ENCODE data around the gene XYLT1.

XYLT1 gene

DNA sequence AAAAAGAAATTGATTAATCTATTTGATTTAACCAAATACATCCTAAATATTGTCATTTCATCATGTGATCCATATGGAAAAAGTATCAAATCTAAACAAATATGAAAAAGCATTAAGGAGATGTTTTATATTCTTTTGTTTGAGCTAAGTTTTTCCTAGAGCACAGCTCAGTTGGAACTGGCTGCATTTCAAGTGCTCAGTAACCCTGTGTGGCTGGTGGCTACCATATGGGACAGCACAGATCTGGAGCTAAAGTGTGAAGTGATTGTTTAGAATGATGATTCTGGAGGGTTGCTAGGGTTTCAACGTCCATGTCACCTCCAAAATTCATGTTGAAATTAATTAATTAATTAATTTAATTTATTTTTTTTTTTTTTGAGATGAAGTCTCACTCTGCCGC is 137.5 kb downstream of the XYLT1 start:
- no peak for DNase-seq (ENCODE audit: low read depth in 2 of 2)

DNA sequence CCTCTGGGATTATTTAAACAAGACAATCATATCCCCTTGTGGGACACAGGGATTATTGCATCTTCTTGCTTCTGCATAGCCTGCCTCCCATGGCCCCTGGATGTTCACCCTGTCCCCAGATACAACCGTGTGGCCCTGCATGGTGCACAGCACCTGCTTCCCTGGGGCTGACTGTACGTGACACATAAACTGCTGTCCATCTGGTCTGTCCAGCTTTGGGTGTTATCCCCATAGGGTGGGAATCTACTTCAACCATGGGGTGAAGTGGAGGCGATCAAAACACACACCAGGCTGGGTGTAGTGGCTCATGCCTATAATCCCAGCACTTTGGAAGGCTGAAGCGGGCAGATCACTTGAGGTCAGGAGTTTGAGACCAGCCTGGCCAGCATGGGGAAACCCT is 138.8 kb downstream of the XYLT1 start:
- no peak for DNase-seq (ENCODE audit: low read depth in 2 of 2)

DNA sequence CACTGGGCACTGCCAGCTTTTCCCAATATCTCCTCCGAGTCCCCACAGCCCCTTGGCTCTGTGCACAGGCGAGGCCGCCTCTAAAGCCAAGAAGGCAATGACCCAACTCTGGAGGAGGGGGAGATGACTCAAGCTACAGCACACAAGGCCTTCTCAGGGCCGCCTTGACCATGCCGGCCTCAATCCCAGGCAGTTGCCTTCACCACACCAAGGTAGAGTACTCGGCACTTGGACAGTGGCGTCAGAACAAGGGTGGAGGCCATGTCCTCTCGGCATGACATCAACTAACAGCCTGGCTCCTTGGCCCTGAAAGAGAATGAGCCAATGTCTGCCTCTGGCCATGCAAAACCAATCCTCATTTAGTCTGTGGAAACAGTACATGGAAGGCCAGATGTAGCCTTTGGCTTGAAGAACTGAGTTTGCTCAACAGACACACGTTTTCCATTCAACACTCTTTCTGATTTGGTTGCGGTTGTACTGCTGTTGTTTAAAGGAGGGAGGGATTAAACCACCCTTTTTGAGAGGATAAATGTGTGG is 139.6 kb downstream of the XYLT1 start:
- DNase-seq (ENCODE audit: low read depth in 2 of 2) = no peak

DNA sequence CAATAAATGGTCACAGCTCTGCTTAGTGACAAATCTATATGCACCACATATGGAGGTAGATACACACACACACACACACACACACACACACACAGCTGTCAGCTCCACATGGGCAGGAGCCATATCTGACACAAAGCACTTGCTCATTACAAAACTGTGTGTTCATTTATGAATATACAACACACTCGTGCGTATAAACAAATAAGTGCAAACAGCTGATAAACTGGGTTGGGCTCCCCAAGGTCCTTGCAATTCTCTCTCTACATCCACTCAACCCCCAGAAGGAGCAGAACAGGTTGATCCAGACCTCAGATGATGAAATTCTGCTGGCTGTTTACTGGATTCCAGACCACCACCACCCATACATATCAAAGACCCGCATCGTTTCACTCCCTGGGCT is 140.7 kb downstream of the XYLT1 start:
- no peak for DNase-seq (ENCODE audit: low read depth in 2 of 2)

DNA sequence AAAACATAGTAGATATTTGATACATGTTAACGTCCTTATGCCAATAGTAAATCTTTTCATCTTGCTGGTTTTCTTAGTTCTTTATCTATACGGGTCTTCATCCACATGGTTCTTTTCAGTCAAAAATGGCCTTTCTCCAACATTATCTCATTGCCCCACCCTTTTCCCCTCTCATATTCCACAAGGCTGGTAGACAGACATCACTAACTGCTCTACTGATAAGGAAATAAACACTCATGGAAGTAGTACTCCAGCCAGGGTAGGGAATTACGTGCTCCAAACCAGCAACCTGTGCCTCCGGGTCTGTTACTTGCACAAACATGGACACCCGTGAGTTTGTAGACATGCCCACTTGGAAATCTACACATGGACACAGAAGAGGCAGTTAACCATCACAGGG is 141.4 kb downstream of the XYLT1 start:
- no peak for DNase-seq (ENCODE audit: low read depth in 2 of 2)

DNA sequence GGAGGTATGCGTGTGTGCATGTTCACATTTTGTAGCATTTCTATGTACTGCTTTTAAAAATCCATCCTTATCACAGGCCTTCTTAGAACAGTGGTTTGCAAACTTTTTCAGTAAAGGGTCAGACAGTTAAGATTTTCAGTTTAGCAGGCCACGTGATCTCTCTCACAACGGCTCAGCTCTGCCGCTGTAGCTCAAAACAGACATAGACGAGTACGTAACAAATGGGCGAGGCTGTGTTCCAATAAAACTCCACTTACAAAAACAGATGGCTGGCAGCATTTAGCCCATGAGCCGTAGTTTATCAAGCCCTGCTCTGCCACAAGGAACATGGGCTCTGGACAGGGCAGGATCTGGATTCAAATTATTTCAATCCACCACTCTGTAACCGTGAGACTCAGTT is 141.8 kb downstream of the XYLT1 start:
- DNase-seq (ENCODE audit: low read depth in 2 of 2) = no peak

DNA sequence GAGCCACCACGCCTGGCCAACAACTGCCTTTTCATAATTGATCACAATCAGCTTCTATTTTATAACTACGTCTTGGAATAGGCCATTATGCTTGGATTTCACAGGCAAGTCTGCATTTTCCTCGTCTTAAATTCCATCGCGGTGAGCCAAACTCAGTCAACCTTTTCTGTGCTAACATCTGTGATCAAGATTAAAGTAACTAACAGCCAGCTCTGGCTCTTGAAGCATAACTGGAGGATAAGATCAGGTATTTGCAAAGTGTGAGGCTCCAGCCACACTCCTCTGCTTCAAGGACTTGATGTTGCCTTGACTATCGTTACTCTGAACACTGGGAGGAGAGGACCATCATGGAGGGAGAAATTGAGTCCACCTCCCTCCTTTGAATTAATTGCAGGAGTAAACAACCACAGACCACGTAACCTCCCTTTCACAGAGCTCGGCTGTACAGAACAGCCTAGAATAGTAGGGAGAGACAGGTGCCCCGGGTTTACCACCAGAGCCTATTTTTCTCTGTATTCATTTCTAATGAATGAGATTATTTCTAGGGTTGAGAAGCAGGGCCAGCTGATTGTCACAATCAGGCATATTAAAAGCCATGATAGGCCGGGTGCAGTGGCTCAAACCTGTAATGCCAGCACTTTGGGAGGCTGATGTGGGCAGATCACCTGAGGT is 143.0 kb downstream of the XYLT1 start:
- no peak for DNase-seq (ENCODE audit: low read depth in 2 of 2)

DNA sequence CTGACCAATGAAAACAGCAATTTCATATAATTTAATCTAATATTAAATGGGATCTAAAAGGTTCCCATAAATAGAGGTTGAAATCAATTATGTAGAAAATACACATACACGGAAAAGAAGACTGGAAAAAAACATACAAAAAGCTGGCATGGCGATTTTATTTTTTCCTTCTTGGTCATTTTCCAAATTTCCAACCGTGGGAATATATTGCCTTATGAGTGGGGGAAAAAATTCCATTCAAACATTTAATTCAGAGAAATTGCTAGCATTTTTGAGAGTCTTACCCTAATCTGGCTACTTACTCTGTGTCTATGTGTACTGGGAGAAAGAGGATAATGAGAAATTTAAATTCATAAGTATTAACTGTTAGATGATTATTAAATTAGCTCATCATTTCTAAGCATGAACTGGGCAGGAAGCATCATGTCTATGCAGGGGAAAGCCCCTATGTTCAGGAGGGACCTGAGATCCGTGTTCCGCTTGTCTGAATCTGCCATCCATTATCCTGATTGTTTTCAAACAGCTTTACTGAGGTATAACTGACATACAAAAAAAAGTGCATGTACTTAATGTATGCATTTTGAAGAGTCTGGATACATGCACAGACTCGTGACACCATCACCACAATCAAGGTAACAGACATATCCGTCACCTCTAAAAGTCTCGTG is 145.2 kb downstream of the XYLT1 start:
- no peak for DNase-seq (ENCODE audit: low read depth in 2 of 2)

DNA sequence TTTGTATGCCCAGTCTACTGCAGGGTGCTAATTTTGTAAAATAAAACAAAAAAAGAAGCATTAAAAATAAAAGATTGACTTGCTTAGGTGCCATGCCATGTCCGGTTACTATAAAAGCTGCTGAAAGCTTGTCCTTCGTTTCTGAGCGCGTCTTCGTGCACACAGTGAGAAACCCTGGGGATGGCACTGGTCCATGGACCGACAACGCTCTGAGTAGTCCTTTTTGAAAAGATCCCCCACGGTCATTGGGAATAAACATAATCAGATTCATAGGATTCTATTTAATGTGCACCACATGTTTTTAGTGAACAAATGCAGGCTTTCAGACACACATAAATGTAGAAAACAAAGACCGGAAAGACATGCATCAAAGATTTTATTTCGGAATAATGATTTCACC is 146.3 kb downstream of the XYLT1 start:
- no peak for DNase-seq (ENCODE audit: low read depth in 2 of 2)

DNA sequence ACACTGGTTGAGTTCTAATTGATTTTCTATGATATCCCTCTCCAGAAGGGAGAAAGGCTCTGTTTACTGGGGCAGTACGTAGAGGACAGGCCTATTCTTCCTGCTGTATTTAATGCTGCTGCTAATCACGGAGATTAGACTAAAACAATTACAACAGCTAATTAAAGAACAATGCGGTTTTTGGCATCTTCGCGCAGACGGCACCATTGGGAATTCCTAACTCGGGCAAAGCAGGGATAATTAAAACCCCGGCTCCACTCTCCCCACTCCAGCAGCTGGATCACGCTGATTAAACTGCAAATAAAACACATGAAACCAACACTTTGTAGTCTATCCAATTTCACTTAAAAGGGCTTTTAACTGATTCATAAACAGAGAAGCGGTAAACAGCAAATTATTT is 147.6 kb downstream of the XYLT1 start:
- DNase-seq (ENCODE audit: low read depth in 2 of 2) = no peak

DNA sequence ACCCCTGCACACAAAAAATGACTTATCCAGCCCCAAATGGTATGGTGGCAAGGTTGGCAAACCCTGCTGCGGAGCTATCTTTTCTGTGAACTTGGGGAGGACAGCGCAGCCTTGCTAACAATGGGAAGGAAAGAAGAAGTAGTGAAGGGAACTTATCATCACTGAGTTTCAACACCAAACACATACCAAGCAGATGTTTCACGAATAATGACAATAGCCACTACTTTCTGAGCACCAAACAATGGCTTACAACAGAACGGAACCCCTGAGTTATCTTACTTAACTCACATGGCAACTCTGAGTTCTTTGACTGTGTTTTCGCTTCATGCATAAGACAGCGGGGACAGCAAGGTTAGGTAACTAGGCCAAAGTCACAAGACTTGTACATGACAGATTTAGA is 148.9 kb downstream of the XYLT1 start:
- no peak for DNase-seq (ENCODE audit: low read depth in 2 of 2)

DNA sequence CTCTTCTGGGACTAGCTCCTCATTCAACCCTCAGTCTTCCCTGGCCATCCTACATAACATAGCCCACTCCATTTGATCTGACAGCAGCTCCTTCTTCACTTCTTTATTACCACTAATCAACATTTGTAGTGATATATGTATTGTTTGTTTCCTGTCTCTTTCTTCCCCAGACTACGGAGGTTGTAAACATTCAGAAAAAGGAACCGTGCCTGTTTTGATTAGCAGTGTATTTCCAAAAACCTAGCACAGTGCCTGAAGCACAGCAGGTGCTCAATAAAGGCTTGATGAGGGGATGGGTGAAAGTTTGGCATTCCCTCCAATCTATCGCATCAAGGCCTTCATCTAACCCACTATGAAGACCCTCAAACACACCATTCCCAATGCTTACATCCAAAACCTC is 150.8 kb downstream of the XYLT1 start:
- no peak for DNase-seq (ENCODE audit: low read depth in 2 of 2)

DNA sequence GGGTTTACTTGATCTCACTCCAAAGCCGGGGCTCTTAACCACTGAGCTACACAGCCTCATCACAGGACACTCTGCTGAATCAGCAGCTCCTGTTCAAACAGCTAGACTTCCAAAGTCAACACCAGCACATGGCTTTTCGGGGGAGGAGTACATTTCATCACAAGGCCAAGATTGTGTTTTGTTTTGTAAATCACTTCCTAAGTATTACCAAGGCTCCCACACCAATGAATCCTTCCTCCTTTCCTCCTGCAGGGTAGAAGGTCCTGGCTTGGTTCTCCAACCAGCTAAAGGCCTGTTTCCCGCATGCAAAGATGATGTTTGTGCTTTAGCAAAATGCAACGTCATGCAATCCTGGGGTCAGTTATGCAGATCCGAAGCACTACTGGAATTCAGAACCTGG is 152.5 kb downstream of the XYLT1 start:
- DNase-seq (ENCODE audit: low read depth in 2 of 2) = no peak

DNA sequence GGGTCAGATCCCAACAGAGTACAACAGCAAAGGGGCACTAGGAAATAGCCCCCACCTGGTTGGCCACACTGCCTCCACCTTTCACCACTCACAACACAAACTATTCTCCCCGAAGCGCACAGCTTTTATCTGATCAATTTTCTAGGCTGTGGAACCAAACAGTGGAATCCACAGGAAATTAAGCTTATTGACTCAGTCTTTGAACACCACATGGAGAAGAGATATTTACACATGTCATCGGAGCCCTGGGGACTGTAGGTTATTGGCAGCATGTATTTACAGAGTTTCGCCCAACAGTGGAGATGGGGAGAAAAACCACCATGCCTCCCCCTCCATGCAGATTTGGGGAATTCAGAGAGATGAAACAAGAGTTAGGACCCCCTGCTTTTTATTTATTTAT is 154.8 kb downstream of the XYLT1 start:
- DNase-seq (ENCODE audit: low read depth in 2 of 2) = no peak

DNA sequence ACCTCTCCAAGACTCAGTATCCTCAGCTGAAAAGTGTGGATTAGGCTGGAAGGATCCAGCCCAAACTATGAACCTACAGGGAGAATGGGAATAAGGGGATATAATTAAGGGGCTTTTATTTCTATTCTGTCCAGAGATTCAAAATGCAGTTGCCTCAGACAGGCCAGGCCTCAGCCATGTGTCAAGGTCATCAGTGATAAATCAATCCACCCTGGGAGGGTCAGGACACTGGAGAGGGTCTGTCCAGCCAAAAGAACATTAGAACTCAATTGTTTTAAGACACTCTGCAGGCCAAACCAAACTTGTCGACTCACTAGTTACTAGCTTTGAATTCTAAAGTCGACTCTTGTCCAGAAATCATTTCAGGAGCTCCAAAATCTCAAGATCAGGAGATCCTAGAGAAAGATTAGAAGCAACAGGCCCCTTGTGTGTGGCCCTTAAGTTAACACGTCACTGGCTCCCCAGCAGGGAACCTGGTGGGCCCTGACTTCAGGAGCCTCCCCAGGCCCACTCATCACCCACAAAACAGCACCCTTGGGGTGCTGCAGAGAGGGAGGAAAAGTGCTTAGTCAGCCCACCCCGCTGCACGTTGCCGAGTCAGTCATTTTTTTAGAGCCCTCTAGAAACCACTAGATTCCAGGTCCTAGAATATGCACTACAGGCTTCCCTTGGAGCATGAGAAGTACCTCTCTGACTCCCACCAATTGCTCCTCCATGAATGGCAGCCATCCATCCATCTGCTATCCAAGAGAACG is 156.8 kb downstream of the XYLT1 start:
- no peak for DNase-seq (ENCODE audit: low read depth in 2 of 2)

DNA sequence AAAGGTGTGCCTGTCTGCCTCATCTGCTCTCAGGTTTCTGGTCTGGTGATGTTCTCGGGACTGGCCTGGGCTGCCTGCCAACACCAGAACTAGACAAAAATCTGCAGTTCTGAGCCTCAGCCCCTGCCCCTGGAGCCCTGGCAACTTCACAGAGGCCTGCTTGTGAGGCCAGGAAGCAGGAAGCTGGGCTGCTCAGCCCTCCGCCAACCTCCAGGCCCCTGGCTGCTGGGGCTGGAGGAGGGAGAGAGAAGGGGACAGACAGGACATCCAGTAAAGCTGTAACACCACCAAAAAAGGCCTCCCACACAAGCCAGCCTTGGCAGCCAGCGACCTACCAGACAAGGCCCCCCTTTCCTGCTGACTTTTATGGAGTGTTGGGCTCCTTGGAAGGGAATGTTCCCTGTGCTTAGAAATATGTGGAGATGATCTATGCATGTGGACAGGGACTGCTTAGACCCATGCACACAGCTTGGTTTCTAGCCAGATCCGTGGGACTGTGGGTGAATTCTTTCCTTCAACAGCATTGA is 157.6 kb downstream of the XYLT1 start:
- DNase-seq (ENCODE audit: low read depth in 2 of 2) = no peak

DNA sequence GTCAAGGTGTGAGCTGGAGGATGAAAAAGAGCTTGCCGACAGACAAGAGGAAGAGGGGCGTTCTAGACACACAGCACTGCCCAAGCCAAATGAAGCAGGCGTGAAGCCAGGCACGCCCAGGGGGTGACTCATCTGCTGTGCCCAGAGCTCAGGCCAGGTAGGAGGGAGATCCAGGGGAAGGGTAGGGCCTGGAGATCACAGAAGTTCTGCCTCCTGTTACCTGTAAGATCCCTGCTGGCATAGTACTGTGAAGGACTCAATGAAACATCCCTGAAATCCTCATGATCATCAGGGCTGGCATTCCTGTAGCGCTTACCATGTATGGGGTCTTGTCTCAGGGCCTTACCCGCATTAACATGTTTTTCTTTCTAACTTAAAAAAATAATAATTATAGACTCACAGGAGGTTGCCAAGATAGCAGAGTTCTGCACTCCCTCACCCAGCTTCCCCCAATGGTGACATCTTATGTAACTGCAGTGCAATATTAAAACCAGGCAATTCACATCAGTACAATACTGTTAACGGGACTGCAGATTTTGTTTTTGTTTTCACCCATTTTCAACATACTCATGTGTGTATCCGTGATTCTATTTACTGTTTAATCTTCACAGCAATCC is 158.6 kb downstream of the XYLT1 start:
- no peak for DNase-seq (ENCODE audit: low read depth in 2 of 2)

DNA sequence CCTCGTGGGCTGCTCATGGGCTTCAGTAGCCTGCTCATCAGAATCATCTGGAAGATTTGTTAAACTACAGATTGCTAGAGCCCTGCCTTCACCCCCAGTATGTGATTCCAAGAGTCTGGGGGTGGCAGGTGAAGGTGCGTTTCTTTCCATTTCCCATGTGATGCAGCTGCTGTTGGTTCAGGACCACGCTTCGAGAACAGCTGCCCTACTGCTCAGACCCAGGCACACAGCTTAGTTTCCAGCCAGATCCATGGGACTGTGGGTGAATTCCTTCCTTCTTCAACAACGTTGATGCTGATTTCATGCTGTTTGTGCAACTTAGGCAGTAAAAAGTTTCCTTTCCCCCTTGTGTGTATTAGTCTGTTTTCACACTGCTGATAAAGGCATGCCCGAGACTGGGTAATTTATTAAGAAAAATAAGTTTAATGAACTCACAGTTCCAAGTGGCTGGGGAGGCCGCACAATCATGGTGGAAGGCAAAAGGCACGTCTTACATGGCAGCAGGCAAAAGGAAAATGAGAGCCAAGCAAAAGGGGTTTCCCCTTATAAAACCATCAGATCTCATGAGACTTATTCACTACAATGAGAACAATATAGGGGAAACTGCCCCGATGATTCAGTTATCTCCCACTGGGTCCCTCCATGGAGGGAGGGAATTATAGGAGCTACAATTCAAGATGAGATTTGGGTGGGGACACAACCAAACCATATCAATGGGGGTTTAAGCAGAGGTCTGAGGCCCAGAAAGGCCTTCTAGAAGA is 159.2 kb downstream of the XYLT1 start:
- DNase-seq (ENCODE audit: low read depth in 2 of 2) = no peak

DNA sequence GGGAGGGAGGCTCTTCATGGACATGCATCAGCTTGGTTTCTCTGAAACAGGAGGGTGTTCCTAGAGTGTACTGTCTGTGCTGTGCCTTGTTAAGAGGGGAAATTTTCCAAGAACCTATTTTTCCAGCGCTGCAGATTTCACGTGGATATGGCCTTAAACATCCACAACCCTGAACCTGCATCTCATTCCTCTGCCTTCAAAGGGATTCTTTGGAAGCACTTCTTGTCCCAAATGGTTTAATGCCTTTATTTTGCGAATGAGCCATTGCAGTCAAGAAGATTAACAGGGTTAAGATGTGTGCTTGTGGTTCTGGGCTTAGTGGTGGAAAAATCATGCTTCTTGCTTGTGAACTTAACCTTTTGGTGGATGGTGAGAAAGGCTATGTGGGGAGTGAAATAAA is 161.2 kb downstream of the XYLT1 start:
- DNase-seq (ENCODE audit: low read depth in 2 of 2) = no peak

DNA sequence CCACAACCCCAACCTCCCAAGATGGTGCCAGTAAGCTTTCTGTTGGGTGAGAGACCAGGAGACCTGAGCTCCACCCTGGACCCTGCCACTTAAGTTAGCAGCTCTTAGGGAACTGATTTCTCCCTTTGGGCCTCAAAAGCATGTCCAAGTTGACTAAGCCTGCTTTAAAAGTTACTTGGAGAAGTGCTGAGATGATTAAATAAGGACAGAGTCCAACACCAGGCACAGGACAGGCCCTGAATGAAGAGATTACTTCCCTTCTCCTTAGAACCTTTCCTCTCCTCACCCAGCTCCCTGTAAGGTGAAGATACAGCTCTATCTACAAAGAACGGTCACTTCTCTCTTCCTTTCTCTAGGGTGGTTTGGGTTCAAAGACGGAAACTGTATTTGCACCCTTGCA is 162.6 kb downstream of the XYLT1 start:
- DNase-seq (ENCODE audit: low read depth in 2 of 2) = no peak

DNA sequence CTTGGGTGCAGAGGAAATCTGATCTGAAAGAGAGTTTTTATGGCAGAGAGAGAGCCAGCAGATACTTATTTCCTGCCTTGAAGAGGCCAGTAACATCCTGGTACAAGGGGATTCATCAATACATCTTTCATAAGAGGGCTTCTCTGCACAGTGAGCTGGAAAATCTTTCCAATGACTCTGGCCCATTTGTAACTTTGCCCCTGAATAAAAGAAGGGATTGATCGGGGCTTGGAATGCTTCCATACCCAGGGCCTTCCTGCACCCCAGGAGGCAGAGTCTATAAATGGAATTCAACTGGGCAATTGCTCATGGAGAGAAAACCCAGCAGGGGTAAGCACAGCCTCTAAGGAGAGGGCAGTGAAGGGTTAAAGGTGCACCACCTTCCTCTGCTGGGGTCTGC is 163.3 kb downstream of the XYLT1 start:
- DNase-seq (ENCODE audit: low read depth in 2 of 2) = no peak
